HG02623 (cell line): ENCODE data around the gene PDE9A.
"Not testable (repeated sequence)": the region's sequence is repeated elsewhere in the genome, so short reads cannot be mapped to it uniquely, and the experiment has no call there.

Experiments used
- ATAC-seq: cut with Tn5 transposase; IDR thresholded peaks from one replicate; pipeline ENCODE4 v1.9.1; 2021; ENCODE audit warnings: moderate library complexity; ENCODE audit not compliant: unreplicated experiment

PDE9A gene

DNA sequence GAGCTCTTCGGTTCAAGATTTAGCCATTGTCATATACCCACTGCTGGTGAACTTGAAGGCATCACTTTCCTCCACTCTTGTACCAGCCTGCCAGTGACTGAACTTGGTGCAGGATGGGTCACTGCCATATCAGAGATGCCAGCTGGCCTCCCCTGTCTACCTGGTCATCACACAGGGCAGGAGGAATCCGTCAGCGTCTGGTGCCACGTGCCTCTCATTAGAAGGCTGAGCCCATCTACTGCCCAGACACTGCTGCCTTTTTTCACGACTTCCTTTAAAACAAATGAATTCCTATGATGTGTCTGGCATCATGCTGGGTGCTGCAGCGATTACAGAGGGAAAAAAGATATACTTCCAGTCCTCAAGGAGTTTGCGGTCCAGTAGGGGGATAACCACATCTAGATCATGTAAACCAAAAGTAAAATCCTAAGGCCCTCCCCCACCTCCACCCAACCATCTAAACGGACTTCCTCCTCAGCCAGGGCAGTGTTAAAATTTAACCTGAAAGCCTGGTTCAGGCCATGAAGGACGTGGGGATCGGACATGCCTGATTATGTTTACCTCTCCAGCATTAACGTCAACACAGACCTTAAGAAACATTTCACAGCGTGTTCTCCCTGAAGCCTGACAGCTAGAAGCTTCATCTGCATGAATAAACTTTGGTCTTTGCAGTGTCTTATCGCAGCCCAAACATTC, 29.2 kb upstream of the PDE9A start:
- no peak for ATAC-seq

DNA sequence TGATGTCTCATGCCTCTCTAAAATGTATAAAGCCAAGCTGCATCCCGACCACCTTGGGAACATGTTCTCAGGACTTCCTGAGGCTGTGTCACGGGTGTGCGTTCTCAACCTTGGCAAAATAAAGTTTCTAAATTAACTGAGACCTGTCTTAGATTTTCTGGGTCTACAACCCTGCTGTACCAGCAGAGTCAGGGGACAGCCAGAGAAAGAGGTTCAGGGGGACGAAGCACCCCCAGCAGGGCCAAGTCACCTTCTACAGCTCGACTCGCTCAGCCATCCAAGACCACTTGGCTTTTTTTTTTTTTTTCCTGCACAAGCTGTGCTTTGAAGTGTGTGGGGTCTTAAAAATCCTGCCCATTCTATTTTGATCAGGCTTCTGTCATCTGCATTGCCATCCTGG, 28.5 kb upstream of the PDE9A start:
- ATAC-seq: no peak

GRCh38 chr21:42626171-42626570, 27.2 kb upstream of the PDE9A start:
- ATAC-seq: no peak

DNA sequence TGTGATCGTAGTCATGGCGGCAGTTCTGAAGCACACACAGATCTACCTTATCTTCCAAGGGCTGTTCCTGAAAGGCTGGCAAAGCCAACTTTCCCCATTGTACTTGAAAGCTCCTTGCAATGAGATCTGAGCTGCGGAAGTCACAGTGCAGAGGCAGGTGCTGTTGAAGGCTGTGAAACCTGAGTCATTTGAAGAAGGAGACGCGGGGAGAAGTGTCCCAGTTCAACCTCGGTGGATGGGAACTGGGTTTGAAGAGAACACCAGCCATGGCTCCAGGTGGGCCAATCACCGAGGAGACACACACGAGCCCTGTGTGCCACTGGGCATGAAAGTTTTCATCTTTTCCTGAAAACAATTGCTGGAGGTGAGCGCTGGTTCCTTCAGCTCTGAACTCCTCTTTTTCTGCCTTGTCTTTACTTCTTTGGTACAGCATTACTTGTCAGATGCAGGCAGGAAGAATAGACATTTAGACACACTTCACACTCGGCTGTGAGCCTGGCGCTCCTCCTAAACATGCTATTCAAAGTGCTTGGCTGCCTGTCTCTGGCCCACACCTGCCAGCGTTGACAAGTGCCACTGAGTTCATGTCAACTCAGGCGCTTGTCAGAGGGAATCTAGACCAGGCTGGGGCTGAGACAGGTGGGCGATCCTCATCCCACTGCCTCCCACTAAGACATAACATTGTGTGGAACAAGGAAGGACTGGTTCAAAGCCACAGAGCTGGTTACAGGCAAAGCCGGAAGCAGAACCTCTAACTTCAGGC, 25.7 kb upstream of the PDE9A start:
- no peak for ATAC-seq

- not testable (repeated sequence) for ATAC-seq
Observed at GRCh38 chr21:42628466-42629061, 24.9 kb upstream of the PDE9A start.

DNA sequence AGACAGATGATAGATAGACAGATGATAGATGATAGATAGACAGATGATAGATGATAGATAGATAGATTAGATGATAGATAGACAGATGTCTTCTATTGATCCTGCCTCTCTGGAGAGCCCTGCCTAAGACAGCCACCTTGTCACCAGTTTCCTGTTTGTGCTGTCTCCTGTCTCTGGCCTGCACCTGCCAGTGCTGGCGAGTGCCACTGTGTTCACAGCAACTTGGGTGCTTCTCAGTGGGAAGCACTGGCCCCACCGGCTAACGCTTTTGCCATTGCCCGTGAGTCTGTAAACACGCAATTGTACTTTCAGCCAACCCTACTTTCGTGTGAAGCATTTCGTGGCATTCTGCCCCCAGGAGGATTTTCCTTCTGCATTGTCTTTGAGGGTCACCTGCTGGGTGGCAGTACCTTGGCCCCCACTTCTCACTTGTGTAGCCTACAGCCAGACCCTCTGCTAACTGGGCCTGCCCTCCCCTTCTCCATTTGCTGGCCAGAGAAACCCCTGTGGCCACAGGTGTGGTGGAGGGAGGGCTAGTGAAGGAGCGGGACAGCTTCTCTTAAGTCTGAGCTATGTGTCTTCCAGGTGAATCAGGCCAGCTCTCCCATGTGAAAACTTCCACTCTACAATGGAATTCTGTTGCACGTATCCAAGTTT, 23.4 kb upstream of the PDE9A start:
- ATAC-seq: no peak

DNA sequence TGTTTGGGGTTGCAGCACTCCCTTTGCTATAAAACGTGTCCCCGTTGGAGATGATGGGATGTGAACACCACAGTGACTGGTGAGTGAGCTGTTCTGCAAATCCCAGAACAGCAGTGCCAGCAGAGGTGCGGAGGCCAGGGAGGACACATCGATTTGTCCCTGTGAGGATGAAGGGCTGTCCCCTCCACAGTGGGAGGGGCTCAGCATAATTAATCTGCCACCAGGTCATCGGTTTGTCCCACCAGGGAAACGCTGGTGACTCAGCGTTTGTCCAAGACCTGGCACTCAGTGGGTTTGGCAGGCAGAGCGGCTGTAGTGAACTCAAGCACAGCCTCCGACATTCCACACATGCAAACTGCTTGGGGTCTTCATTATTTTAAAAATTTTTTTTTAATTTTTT, 22.8 kb upstream of the PDE9A start:
- no peak for ATAC-seq

DNA sequence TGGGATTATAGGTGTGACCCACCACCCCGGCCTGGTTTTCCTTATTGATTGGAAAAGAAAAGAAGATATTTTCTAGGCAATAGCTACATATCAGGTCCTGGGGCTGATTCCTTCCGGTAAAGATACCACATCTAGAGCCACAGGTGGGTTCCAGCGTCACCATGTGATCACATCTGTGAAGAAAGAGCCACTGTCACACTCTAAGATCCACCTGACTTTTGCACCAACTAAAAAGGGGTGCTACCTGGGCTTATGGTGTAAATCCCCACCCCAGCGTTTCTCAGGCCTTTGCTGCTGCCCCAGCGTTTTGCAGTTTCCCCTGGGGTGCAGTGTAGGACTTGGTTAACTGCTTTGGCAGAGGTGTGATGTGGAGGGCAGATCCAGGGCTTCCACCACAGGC, 22.3 kb upstream of the PDE9A start:
- no peak for ATAC-seq

DNA sequence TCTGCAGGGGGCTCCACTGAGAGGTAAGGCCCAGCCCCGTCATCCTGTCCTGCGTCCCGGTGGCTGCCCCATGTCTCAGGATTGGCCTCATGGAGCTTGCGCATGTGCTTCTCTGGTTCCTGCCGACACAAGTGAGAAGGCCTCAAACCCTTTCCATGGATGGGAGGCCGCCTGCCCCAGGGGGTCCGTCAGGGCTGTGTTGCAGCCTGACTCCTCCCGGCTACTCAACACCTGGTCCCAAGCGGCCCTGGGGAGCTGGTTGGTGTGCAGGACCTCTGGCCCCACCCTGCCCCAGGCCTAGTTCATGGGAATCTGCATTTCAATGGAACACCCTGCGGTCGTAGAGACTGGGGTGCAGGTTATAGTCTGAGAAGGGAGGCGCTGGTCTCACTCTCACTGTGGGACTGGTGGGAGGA, 21.1 kb upstream of the PDE9A start:
- no peak for ATAC-seq

DNA sequence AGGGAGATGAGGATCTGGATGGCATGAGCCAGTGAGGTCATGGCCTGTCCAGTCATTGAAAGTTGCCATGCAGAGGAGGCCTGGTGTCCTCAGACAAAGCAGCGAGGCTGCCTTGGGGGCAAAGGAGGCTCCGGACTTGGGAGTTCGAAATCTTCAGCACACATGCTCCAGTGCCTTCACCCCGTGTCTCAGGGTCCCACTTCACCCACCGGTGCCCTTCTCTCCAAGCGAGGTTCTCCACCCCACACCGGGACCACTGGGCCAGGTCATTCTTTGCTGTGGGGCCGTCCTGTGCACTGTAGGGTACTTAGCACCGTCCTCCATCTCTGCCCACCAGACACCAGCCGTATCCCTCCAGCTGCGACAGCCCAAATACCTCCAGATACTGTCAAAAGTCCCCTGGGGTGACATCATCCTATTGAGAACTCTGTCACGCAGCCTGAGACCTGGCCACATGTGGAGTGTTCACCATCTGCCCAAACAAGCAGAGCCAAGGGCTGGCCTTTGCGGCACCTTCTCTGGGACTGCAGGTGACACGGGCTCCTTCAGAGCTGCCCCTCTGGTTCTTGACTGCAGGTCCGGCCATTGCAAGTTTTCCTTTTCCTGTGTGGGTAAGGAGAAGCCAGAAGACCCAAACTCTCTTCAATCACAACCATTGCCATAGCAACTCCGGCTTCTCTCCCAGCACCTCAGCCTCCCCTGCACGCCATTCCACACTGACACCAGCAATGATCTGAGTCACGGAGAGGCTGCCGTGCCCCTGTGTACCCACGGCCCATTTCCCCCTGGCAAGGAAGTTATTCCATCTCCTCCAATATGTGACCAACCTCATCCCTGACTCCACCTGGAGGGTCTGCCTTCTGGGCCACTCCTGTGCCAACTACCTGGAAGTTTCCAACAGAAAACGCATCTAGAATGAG, 20.4 kb upstream of the PDE9A start:
- no peak for ATAC-seq

- no peak for ATAC-seq
Observed at GRCh38 chr21:42633858-42634257, 19.6 kb upstream of the PDE9A start.

DNA sequence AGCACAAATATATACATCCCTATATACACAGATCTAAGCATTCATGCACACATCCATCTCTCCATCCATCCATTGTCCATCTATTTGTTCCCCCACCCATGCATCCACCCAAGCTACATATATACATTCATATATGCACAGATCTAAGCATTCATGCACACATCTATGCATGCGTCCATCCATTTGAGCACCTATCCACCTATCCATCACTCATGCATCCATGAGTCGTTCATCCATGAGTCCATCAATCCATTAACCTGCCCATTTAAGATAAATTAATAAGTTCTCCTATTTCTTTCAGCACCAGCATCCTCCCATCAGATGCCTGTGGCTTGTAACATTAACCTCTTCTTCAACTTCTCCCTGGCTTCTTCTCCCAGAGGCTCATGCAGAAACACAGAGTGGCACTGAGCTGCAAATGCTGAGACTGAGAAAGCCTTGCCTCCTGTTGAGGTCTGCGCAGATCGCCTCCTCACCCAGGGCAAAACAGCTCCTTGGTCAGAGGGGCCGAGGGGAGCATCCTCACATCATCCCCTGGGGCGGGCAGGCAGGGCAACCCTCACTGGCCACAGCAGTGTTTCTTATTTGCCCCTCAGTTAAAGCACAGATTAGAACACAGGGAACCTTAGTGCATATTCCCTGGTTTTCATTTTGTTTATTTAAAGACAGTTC, 17.4 kb upstream of the PDE9A start:
- ATAC-seq: no peak

DNA sequence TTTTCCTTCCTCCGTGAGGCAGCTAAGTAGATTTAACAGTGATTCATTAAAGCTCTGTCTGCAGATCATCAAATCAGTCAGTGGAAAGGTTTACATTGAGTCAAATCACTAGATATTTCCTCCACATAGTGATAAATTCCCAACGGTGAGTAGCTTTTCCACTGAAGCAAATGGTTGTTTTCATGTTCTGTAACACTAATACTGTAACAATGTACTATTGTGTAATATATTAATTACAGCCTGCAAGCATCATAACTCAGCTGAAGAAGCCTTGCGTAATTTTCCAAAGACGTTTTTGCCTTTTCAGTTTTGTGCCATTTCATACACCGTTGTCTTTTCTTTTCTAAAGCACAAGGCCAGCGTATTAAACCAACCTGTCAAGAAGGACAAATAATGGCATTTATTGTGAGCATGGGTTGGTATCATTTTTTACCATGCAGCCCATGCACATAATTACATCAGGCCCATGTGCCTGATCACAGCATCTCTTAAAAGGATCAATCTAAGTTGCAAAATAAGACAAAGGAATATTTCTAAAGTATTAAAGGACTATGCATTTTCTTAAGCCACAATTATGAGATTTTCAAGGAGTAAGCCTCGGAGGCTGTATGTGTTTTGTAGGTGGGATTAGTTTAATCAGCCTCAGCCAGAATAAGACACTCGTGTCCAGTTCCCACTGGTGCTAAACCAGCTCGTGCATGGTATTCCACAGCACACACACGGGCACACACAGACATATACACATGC, 16.7 kb upstream of the PDE9A start:
- ATAC-seq: no peak

GRCh38 chr21:42637267-42638041, 16.0 kb upstream of the PDE9A start:
- no peak for ATAC-seq

DNA sequence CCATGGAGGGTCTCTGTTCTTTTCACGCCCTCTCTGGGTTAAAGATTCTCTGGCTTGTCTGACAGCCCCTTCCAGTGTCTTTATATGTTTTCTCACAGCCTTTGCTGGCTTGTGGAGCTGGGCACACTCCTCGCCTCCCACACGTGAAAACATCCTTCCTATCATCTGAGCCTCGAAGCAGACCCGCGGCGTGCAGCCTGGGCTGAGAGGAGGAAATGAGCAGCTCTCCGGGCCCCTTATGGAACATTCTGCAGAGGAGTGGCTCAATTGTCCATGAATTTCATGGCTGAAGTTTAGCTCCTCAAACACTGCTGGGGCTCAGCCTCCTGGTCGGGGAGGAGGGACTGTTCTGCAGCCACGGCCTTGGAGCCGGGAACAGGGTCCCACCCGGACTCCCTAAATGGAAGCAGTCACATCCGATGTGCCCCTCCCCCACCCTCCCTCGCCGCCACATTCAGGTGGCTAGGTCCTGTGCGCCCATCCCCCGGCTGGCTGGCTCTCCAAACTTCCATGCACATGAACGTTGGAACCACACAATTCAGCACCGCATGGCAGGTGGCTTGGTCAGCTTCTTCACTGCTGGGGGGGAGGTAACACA, 15.1 kb upstream of the PDE9A start:
- no peak for ATAC-seq

- ATAC-seq: no peak
Observed at GRCh38 chr21:42639646-42640152, 13.7 kb upstream of the PDE9A start.

GRCh38 chr21:42640486-42640885, 12.9 kb upstream of the PDE9A start:
- ATAC-seq: no peak
